Mucosa of descending colon (tissue), 3 donors: ENCODE measurements around the gene CORT. TPM values are rescaled to one million over a fixed set of nuclear protein-coding genes. Genes with fewer than 3 reads are reported as not detected.

Experiments
- ATAC-seq: fragments of 200-7000 bp; cut with Tn5 transposase; one replicate; pipeline ENCODE4 v1.9.1; 2020; ENCODE audit warnings: mild to moderate bottlenecking, moderate library complexity
- DNase-seq, 3 donors: peaks; one replicate each; pipeline ENCODE4 v3.0.0-alpha.2; 2020
- H3K36me3 ChIP-seq: fragments of 200-600 bp; one replicate; pipeline ENCODE4 v1.8.0; 2021; ENCODE audit warnings: low read depth, mild to moderate bottlenecking
- H3K4me1 ChIP-seq: fragments of 200-600 bp; one replicate; pipeline ENCODE4 v1.8.0; 2021; ENCODE audit warnings: low read depth, mild to moderate bottlenecking
- H3K4me3 ChIP-seq: fragments of 200-600 bp; one replicate; pipeline ENCODE4 v1.8.0; 2021; ENCODE audit warnings: mild to moderate bottlenecking
- H3K9me3 ChIP-seq: fragments of 200-600 bp; one replicate; pipeline ENCODE4 v1.8.0; 2021; ENCODE audit warnings: mild to moderate bottlenecking
- CTCF ChIP-seq: fragments of 200-600 bp; IDR thresholded peaks from one replicate; pipeline ENCODE4 v1.8.0; 2022; ENCODE audit warnings: antibody characterized with exemption, mild to moderate bottlenecking
- intact Hi-C, 2 donors: fragments of 100-400 bp; cut with DNase I in 1 of 2; cut with micrococcal nuclease in 1 of 2; formaldehyde crosslinking; loops; one replicate each; pipeline versions ENCODE4 v1.11.0 to v1.11.1; 2022; cut with DNase I, micrococcal nuclease
- total RNA-seq, 3 donors: library from RNA; stranded (reverse); fragmentation: NEBNext Ultra II Directional in 2 of 3; extraction: Animal tissue kit (Norgen Biotek cat#: 25700) in 2 of 3; gene quantifications; one replicate each; pipeline versions ENCODE4 v1.2.1 to v1.2.4, GENCODE V29; 2021 to 2023
- donor health status: DM: no; HTN: no; CAD: no; lungs with moderate emphysema.
- donor health status: DM: no; HTN: no; CAD: no.
- donor health status: DM: no; HTN: yes; CAD: no.

CORT gene
- total RNA-seq, 3 donors from 2014 or later: 0.32 to 0.43 TPM; not detected in 1

GRCh38 chr1:10489291-10490055, 39.6 kb downstream of the CORT start:
- ATAC-seq (peak; percentile 41), DNase-seq (peak in 1 of 3 donors; percentile 28)
- TF ChIP-seq CTCF: no peak
- Histone ChIP-seq H3K4me1 (peaks cover 11% of the 10 kb centered on the region), H3K9me3 (no peaks in the 10 kb centered on the region), H3K36me3 (no peaks in the 10 kb centered on the region), H3K4me3 (no peak overlapping the region)
- intact Hi-C loops: loop anchor here in 1 of 2 donors (10.0 kb wide), 1 partner anchor 55 kb away; the partner anchor contains the start of gene CENPS

- TF ChIP-seq CTCF: no peak
- DNase-seq (no peak), ATAC-seq (no peak)
- Histone ChIP-seq H3K4me1 (peaks cover 19% of the 10 kb centered on the region), H3K4me3 (no peak overlapping the region), H3K36me3 (no peaks in the 10 kb centered on the region), H3K9me3 (no peaks in the 10 kb centered on the region)
- intact Hi-C loops: loop anchor here in 1 of 2 donors (10.0 kb wide), 1 partner anchor 56 kb away; the partner anchor contains the start of gene CENPS
These were observed 40.6 kb downstream of the CORT start for GRCh38 chr1:10490286-10490970.

GRCh38 chr1:10494418-10494753, 44.6 kb downstream of the CORT start:
- no peak for DNase-seq
- intact Hi-C loops: loop anchor here in 1 of 2 donors (10.0 kb wide), 1 partner anchor 60 kb away; the partner anchor contains the start of gene CENPS
- TF ChIP-seq CTCF: no peak
- no peaks in the 10 kb centered on the region for H3K36me3 ChIP-seq
- H3K4me1 ChIP-seq: peaks cover 21% of the 10 kb centered on the region
- no peaks in the 10 kb centered on the region for H3K9me3 ChIP-seq
- no peak overlapping the region for H3K4me3 ChIP-seq
- no peak for ATAC-seq

- no peaks in the 10 kb centered on the region for H3K9me3 ChIP-seq
- peaks cover 16% of the 10 kb centered on the region for H3K4me1 ChIP-seq
- ATAC-seq (peak; percentile 93), DNase-seq (peak; percentile 66 to 91 (median 89))
- TF ChIP-seq CTCF: peak; percentile 88
- intact Hi-C loops: loop anchor here in 1 of 2 donors (10.0 kb wide), 1 partner anchor 60 kb away; the partner anchor contains the start of gene CENPS
- no peak overlapping the region for H3K4me3 ChIP-seq
- no peaks in the 10 kb centered on the region for H3K36me3 ChIP-seq
These were observed 45.1 kb downstream of the CORT start for GRCh38 chr1:10494754-10495474.

GRCh38 chr1:10495475-10495817, 45.6 kb downstream of the CORT start:
- ATAC-seq (no peak), DNase-seq (no peak)
- intact Hi-C loops: loop anchor here in 1 of 2 donors (10.0 kb wide), 1 partner anchor 61 kb away; the partner anchor contains the start of gene CENPS
- Histone ChIP-seq H3K9me3 (no peaks in the 10 kb centered on the region), H3K4me3 (no peak overlapping the region), H3K4me1 (peaks cover 12% of the 10 kb centered on the region), H3K36me3 (no peaks in the 10 kb centered on the region)
- TF ChIP-seq CTCF: no peak
